Mesenchymal stem cell (in vitro differentiated cells and primary cell): Measurements from ENCODE around the gene SMC3.

Experiments
- DNase-seq: peaks from one replicate; pipeline ENCODE4 v3.0.0-alpha.2; 2013
- H2AFZ ChIP-seq: one replicate; pipeline ENCODE4 v1.6.1; 2013; ENCODE audit warnings: low read depth, mild to moderate bottlenecking, control low read depth, inconsistent platforms, low read length, moderate library complexity
- H2AK5ac ChIP-seq: 2 replicates; pipeline ENCODE4 v1.6.1; 2013; ENCODE audit warnings: low read length, moderate library complexity, mild to moderate bottlenecking, inconsistent platforms; ENCODE audit not compliant: severe bottlenecking
- H2BK120ac ChIP-seq: one replicate; pipeline ENCODE4 v1.6.1; 2013; ENCODE audit warnings: low read depth, mild to moderate bottlenecking, inconsistent platforms, low read length, moderate library complexity
- H2BK12ac ChIP-seq, 2 experiments: one replicate each; pipeline ENCODE4 v1.6.1; 2013; ENCODE audit warnings: inconsistent platforms in 2 of 2, low read length in 2 of 2, mild to moderate bottlenecking in 2 of 2, moderate library complexity in 2 of 2, control low read depth in 1 of 2
- H2BK15ac ChIP-seq: one replicate; pipeline ENCODE4 v1.6.1; 2013; ENCODE audit warnings: mild to moderate bottlenecking, low read depth, inconsistent platforms; ENCODE audit not compliant: poor library complexity, severe bottlenecking
- H2BK5ac ChIP-seq: 2 replicates; pipeline ENCODE4 v1.6.1; 2013; ENCODE audit warnings: low read depth, mild to moderate bottlenecking, low read length, control low read depth, inconsistent platforms; ENCODE audit not compliant: poor library complexity, severe bottlenecking
- H3K14ac ChIP-seq, 2 experiments: one replicate each; pipeline ENCODE4 v1.6.1; 2013; ENCODE audit warnings: inconsistent platforms in 2 of 2, low read length in 2 of 2, control low read depth in 1 of 2, mild to moderate bottlenecking in 1 of 2, moderate library complexity in 1 of 2
- H3K18ac ChIP-seq, 2 experiments: one replicate each; pipeline ENCODE4 v1.6.1; 2013; ENCODE audit warnings: inconsistent platforms in 2 of 2, low read length in 2 of 2, control low read depth in 1 of 2, low read depth in 1 of 2, mild to moderate bottlenecking in 1 of 2
- H3K23ac ChIP-seq, 2 experiments: one replicate each; pipeline ENCODE4 v1.6.1; 2013; ENCODE audit warnings: inconsistent platforms in 2 of 2, low read length in 2 of 2, mild to moderate bottlenecking in 2 of 2, moderate library complexity in 2 of 2, control low read depth in 1 of 2
- H3K27ac ChIP-seq: 2 replicates; pipeline ENCODE4 v1.5.1; 2013; ENCODE audit warnings: mild to moderate bottlenecking, moderate library complexity, low read length, control low read depth, inconsistent platforms; ENCODE audit not compliant: poor library complexity, severe bottlenecking
- H3K27me3 ChIP-seq, 2 experiments: 2 replicates each; pipeline versions ENCODE4 v1.6.1 to v1.7.0; 2013; ENCODE audit warnings: low read length in 2 of 2, mild to moderate bottlenecking in 2 of 2, moderate library complexity in 2 of 2, control low read depth in 1 of 2, inconsistent platforms in 1 of 2; ENCODE audit not compliant: control insufficient read depth in 1 of 2, insufficient read depth in 1 of 2
- H3K36me3 ChIP-seq, 2 experiments: 2 replicates each; pipeline versions ENCODE4 v1.6.1 to v1.7.0; 2013; ENCODE audit warnings: low read length in 2 of 2, control low read depth in 1 of 2, inconsistent platforms in 1 of 2, low read depth in 1 of 2, mild to moderate bottlenecking in 1 of 2; ENCODE audit not compliant: insufficient read depth in 2 of 2, control insufficient read depth in 1 of 2
- H3K4ac ChIP-seq, 2 experiments: one replicate each; pipeline ENCODE4 v1.6.1; 2013; ENCODE audit warnings: inconsistent platforms in 2 of 2, low read length in 2 of 2, mild to moderate bottlenecking in 2 of 2, moderate library complexity in 2 of 2, control low read depth in 1 of 2, low read depth in 1 of 2
- H3K4me1 ChIP-seq: 2 replicates; pipeline ENCODE4 v1.6.1; 2013; ENCODE audit warnings: low read depth, low read length, control low read depth; ENCODE audit not compliant: control insufficient read depth, insufficient read depth
- H3K4me2 ChIP-seq: 2 replicates; pipeline ENCODE4 v1.6.1; 2013; ENCODE audit warnings: low read length, mild to moderate bottlenecking, inconsistent platforms; ENCODE audit not compliant: poor library complexity, severe bottlenecking
- H3K4me3 ChIP-seq, 2 experiments: 2 replicates each; pipeline versions ENCODE4 v1.5.1 to v1.7.0; 2013; ENCODE audit warnings: low read length in 2 of 2, mild to moderate bottlenecking in 2 of 2, control low read depth in 1 of 2, low read depth in 1 of 2; ENCODE audit not compliant: insufficient read depth in 1 of 2
- H3K79me1 ChIP-seq: replicated peaks from 2 replicates; pipeline ENCODE4 v1.6.1; 2013; ENCODE audit warnings: mild to moderate bottlenecking, control low read depth, low read length, inconsistent platforms; ENCODE audit not compliant: poor library complexity, severe bottlenecking
- H3K9ac ChIP-seq: 2 replicates; pipeline ENCODE4 v1.7.0; 2013; ENCODE audit warnings: mild to moderate bottlenecking, low read length, moderate library complexity
- H3K9me3 ChIP-seq: 2 replicates; pipeline ENCODE4 v1.7.0; 2013; ENCODE audit warnings: mild to moderate bottlenecking, low read length; ENCODE audit not compliant: control insufficient read depth
- H4K8ac ChIP-seq: one replicate; pipeline ENCODE4 v1.6.1; 2013; ENCODE audit warnings: inconsistent platforms, mild to moderate bottlenecking, low read length, moderate library complexity
- H4K91ac ChIP-seq: one replicate; pipeline ENCODE4 v1.6.1; 2013; ENCODE audit warnings: mild to moderate bottlenecking, low read length, inconsistent platforms
- WGBS: methylation state at CpG from one replicate; pipeline ENCODE4 v1.1.7; 2013; ENCODE audit warnings: mixed read lengths; 5-methylcytosine and 5-hydroxymethylcytosine counted together

The SMC3 gene

DNA sequence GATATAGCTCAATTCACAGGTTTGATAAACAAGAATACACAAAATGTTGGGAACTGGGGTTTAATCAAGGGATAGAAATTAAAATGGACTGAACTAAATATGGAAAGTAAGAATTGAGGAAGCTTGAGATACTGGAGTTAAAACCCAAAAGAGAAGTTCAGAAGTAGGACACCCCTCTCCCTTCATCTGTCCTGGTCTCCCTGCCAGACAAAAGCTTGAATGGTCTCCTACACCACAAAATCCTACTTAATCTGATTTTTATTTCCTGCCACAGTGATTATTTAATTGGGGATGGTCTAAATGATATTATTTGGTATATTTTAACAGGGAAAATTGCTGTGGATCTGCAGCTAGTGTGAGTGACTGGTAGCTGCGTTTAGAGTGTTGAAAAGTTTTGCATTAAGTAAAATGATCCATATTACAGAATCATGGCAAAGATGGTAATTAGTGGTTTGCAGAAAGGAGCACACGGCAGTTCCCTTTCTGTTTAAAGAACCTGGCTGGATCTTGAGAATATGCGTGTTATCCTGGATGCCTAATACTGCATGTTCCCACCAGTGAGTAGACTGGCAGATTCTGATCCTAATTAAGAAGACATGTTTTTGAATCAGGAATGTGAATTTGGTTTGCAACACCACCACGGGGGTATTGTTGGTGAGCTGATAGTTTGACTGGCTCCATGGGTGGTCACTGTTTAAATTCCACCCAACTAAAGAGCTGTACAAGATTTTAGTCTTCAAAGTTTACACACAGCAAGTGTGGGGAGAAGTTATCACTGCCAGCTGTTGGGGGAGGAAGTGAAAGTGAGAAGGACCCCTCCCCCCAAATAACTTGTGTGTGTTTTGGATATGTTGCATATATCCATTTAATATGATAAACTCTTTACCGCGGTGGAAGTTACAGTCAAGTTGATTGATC lies 82.1 kb downstream of the SMC3 start:
- no peak overlapping the region for H3K4ac ChIP-seq
- no peak overlapping the region for H3K4me3 ChIP-seq
- H3K23ac ChIP-seq: no peak overlapping the region
- DNase-seq: no peak
- WGBS: 69% methylated on average over 4 of the region's 6 CpGs
- H3K18ac ChIP-seq: peak overlapping the region in 1 of 2 experiments; percentile 2
- no peak overlapping the region for H2AFZ ChIP-seq
- no peak overlapping the region for H4K91ac ChIP-seq
- no peaks in the 10 kb centered on the region for H3K36me3 ChIP-seq
- H3K27ac ChIP-seq: no peak overlapping the region
- no peak overlapping the region for H3K9ac ChIP-seq
- H4K8ac ChIP-seq: no peak overlapping the region
- H3K4me1 ChIP-seq: peaks cover 5% of the 10 kb centered on the region
- H3K79me1 ChIP-seq: no peaks in the 10 kb centered on the region
- H3K9me3 ChIP-seq: no peaks in the 10 kb centered on the region
- H3K14ac ChIP-seq: no peak overlapping the region
- peaks cover 7 to 38% of the 10 kb centered on the region in 2 experiments for H3K27me3 ChIP-seq
- H3K4me2 ChIP-seq: no peak overlapping the region
- H2BK5ac ChIP-seq: no peak overlapping the region
- no peak overlapping the region for H2AK5ac ChIP-seq
- H2BK12ac ChIP-seq: peak overlapping the region in 1 of 2 experiments; percentile 11
- no peak overlapping the region for H2BK120ac ChIP-seq
- H2BK15ac ChIP-seq: no peak overlapping the region

DNA sequence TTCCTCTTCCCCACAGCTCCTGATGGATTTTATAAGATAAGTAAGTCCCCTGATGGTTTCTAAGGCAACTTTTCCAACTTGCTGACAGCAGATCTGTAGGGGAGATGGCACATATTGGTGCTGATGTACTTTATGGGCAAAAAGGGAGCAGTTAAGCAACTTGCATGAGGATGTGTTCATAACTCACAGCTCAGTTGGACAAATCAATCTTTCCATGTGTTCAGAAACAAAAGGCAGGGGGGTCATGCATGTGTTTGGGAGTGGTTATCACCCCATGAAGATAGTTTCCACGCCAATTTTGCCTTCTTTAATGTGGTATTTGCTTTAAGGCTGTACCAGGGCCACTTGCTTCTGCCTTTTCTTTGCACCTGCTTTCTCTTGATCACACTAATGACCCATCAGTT lies 82.8 kb downstream of the SMC3 start:
- Histone ChIP-seq H4K91ac (no peak overlapping the region), H2BK12ac (peak overlapping the region in 1 of 2 experiments; percentile 79), H3K4me3 (no peak overlapping the region), H3K27ac (no peak overlapping the region), H3K9me3 (no peaks in the 10 kb centered on the region), H2BK120ac (no peak overlapping the region), H2BK15ac (no peak overlapping the region), H2BK5ac (no peak overlapping the region), H3K4me2 (no peak overlapping the region), H3K14ac (no peak overlapping the region), H2AFZ (no peak overlapping the region), H4K8ac (no peak overlapping the region), H3K79me1 (no peaks in the 10 kb centered on the region), H3K23ac (no peak overlapping the region), H3K4ac (no peak overlapping the region), H3K36me3 (no peaks in the 10 kb centered on the region), H3K27me3 (peaks cover under 1 to 31% of the 10 kb centered on the region in 2 experiments), H3K9ac (no peak overlapping the region), H3K4me1 (peaks cover 3% of the 10 kb centered on the region), H2AK5ac (no peak overlapping the region), H3K18ac (peak overlapping the region in 1 of 2 experiments; percentile 44)
- 79% methylated on average over 1 of the region's 1 CpG for WGBS
- no peak for DNase-seq

DNA sequence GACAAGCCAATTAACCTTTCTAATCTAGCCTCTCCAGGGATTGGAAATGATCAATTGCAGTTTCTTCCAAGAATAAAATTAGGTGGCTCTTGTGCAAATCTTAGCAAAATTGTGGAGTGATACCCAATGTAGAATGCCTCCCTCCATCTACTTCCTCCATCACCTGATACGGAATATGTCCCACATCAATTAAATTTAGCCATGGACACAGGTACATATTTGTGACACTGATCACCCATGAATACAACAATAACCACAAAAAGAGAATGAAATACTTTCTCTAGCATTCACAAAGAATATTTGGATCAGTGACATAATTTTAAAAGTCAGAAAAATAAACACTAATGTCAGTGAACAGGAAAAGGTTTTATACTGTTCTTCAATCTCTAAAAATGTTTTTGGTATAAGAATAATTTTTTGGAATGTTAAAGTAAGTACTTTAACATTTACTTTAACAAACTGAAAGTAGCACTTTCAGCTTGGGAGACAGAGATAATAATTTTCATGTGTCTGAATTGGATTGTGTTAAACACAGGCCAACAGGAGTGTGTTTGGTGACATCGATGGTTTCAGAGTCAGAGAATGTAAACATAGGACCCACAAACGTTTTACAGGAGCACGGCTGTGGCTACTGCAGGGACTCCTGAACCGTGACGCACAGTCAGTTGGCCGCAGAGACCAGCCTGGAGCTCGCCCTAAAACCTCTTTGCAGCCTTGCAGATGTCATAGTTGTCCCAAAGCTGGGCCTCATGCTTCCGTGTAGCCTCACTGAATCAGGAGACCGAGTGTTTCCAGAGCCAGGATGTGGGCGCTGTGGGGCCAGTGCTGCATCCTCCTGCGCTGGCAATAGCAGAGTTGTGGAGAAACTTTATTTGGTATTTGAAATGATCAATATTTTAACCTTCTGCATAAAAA lies 83.8 kb downstream of the SMC3 start:
- WGBS: 20% methylated on average over 11 of the region's 12 CpGs
- peak overlapping the region in 1 of 2 experiments; percentile 9 for H3K18ac ChIP-seq
- peak; percentile 99 for DNase-seq
- peaks cover 3% of the 10 kb centered on the region for H3K4me1 ChIP-seq
- H3K4me3 ChIP-seq: peak overlapping the region; percentile 22 to 35
- no peak overlapping the region for H3K4ac ChIP-seq
- H2AK5ac ChIP-seq: no peak overlapping the region
- H3K79me1 ChIP-seq: no peaks in the 10 kb centered on the region
- peaks cover 0 to 22% of the 10 kb centered on the region in 2 experiments for H3K27me3 ChIP-seq
- no peak overlapping the region for H2BK5ac ChIP-seq
- no peaks in the 10 kb centered on the region for H3K36me3 ChIP-seq
- no peak overlapping the region for H3K14ac ChIP-seq
- H2BK12ac ChIP-seq: no peak overlapping the region
- H3K27ac ChIP-seq: peak overlapping the region; percentile 44
- H2BK120ac ChIP-seq: no peak overlapping the region
- peak overlapping the region; percentile 30 for H2BK15ac ChIP-seq
- H4K8ac ChIP-seq: peak overlapping the region; percentile 48
- no peak overlapping the region for H3K23ac ChIP-seq
- no peak overlapping the region for H2AFZ ChIP-seq
- H4K91ac ChIP-seq: no peak overlapping the region
- peak overlapping the region; percentile 34 for H3K9ac ChIP-seq
- H3K4me2 ChIP-seq: peak overlapping the region; percentile 51
- H3K9me3 ChIP-seq: no peaks in the 10 kb centered on the region
